Brain microvascular endothelial cell (primary cell): ENCODE measurements around the gene LYZL1.
A peak's percentile ranks its signal among the peaks of the same experiment; 100 is the strongest.
"Not testable (repeated sequence)": the region's sequence is repeated elsewhere in the genome, so short reads cannot be mapped to it uniquely, and the experiment has no call there.

ENCODE experiments used
- DNase-seq: peaks from one replicate; pipeline ENCODE4 v3.0.0-alpha.2; 2020
- H3K27ac ChIP-seq: fragments of 250-450 bp; sonication (Bioruptor Pico); 2 replicates; pipeline ENCODE4 v1.5.1; 2020; ENCODE audit warnings: mild to moderate bottlenecking, moderate library complexity
- H3K27me3 ChIP-seq: fragments of 250-450 bp; sonication (Bioruptor Pico); replicated peaks from 2 replicates; pipeline ENCODE4 v1.5.1; 2020; ENCODE audit warnings: mild to moderate bottlenecking
- H3K36me3 ChIP-seq: fragments of 250-450 bp; sonication (Bioruptor Pico); replicated peaks from 2 replicates; pipeline ENCODE4 v1.5.1; 2020; ENCODE audit warnings: mild to moderate bottlenecking
- H3K4me3 ChIP-seq: 2 replicates; pipeline ENCODE4 v1.5.1; 2011; ENCODE audit warnings: low read depth, mild to moderate bottlenecking, control low read depth, low read length, moderate library complexity
- CTCF ChIP-seq: IDR thresholded peaks from 2 replicates; pipeline ENCODE4 v1.5.1; 2011; ENCODE audit warnings: low read depth, mild to moderate bottlenecking, moderate library complexity, low read length, control low read depth, inconsistent platforms; ENCODE audit errors: missing control alignments
- in situ Hi-C: cut with HindIII; loops from 2 replicates; pipeline ENCODE4 v1.10.0; 2017; ENCODE audit warnings: low sequenced_read_pairs, low pct_ligation_motif_present

Gene LYZL1

GRCh38 chr10:29332061-29332760 is 43.3 kb downstream of the LYZL1 start:
- no peak overlapping the region for H3K27ac ChIP-seq
- no peaks in the 10 kb centered on the region for H3K27me3 ChIP-seq
- in situ Hi-C loops = no loop called here

GRCh38 chr10:29332761-29333148 is 43.9 kb downstream of the LYZL1 start:
- Histone ChIP-seq H3K27ac (no peak overlapping the region), H3K36me3 (no peaks in the 10 kb centered on the region), H3K4me3 (no peak overlapping the region), H3K27me3 (no peaks in the 10 kb centered on the region)
- DNase-seq = no peak
- in situ Hi-C loops = no loop called here
- TF ChIP-seq CTCF = no peak

More at GRCh38 chr10:29332061-29332760, 43.3 kb downstream of the LYZL1 start:
- no peaks in the 10 kb centered on the region for H3K36me3 ChIP-seq
- no peak for TF ChIP-seq CTCF
- no peak overlapping the region for H3K4me3 ChIP-seq
- no peak for DNase-seq

GRCh38 chr10:29337526-29337925 is 48.7 kb downstream of the LYZL1 start:
- H3K27ac ChIP-seq, H3K4me3 ChIP-seq, H3K36me3 ChIP-seq, in situ Hi-C loops, DNase-seq, H3K27me3 ChIP-seq: not testable (repeated sequence)

GRCh38 chr10:29343607-29344038 is 54.8 kb downstream of the LYZL1 start:
- in situ Hi-C loops = no loop called here
- TF ChIP-seq CTCF = no peak
- Histone ChIP-seq H3K36me3 (no peaks in the 10 kb centered on the region), H3K27me3 (no peaks in the 10 kb centered on the region), H3K4me3 (no peak overlapping the region), H3K27ac (no peak overlapping the region)
- DNase-seq = no peak

- no peaks in the 10 kb centered on the region for H3K36me3 ChIP-seq
- DNase-seq = peak; percentile 75
- TF ChIP-seq CTCF = no peak
- in situ Hi-C loops = no loop called here
- no peak overlapping the region for H3K4me3 ChIP-seq
- H3K27ac ChIP-seq = peak overlapping the region; percentile 2
- H3K27me3 ChIP-seq = no peaks in the 10 kb centered on the region
Measured at GRCh38 chr10:29344073-29344820, 55.4 kb downstream of the LYZL1 start.

- Histone ChIP-seq H3K36me3 (no peaks in the 10 kb centered on the region), H3K4me3 (no peak overlapping the region), H3K27me3 (no peaks in the 10 kb centered on the region), H3K27ac (no peak overlapping the region)
- DNase-seq = no peak
- in situ Hi-C loops = no loop called here
- no peak for TF ChIP-seq CTCF
Measured at GRCh38 chr10:29345144-29345909, 56.5 kb downstream of the LYZL1 start.
